Upper lobe of right lung (tissue), 1 donor: ENCODE data around the gene PAMR1. TPM values are rescaled to one million over a fixed set of nuclear protein-coding genes. Genes with fewer than 3 reads are reported as not detected.

Experiments used
- ATAC-seq: fragments of 200-7000 bp; cut with Tn5 transposase; one replicate; pipeline ENCODE4 v1.9.1; 2020; ENCODE audit warnings: mild to moderate bottlenecking, moderate library complexity
- DNase-seq: peaks from one replicate; pipeline ENCODE4 v3.0.0-alpha.2; 2020
- H3K27ac ChIP-seq: fragments of 200-600 bp; one replicate; pipeline ENCODE4 v1.8.0; 2022
- H3K27me3 ChIP-seq: fragments of 200-600 bp; one replicate; pipeline ENCODE4 v1.8.0; 2022; ENCODE audit warnings: mild to moderate bottlenecking
- H3K36me3 ChIP-seq: fragments of 200-600 bp; one replicate; pipeline ENCODE4 v1.8.0; 2022
- H3K4me1 ChIP-seq: fragments of 200-600 bp; one replicate; pipeline ENCODE4 v1.8.0; 2022
- H3K4me3 ChIP-seq: fragments of 200-600 bp; one replicate; pipeline ENCODE4 v1.8.0; 2022; ENCODE audit warnings: mild to moderate bottlenecking
- H3K9me3 ChIP-seq: fragments of 200-600 bp; one replicate; pipeline ENCODE4 v1.8.0; 2022
- intact Hi-C: fragments of 100-400 bp; cut with DNase I; formaldehyde crosslinking; loops from one replicate; pipeline ENCODE4 v1.11.0; 2022
- total RNA-seq: library from RNA; stranded (reverse); fragmentation: NEBNext Ultra II Directional; extraction: Animal tissue kit (Norgen Biotek cat#: 25700); gene quantifications from one replicate; pipeline ENCODE4 v1.2.1, GENCODE V29; 2021
- TF ChIP-seq, protein P1 (sequence below): fragments of 200-600 bp; IDR thresholded peaks from one replicate; pipeline ENCODE4 v1.8.0; 2022; ENCODE audit warnings: antibody characterized with exemption
- donor health status: DM: no; HTN: yes; CAD: no; lungs with severe emphysema.

PAMR1 gene
- total RNA-seq, 1 donor from 2014 or later = 12.4 TPM

- no peak for ATAC-seq
- TF ChIP-seq, protein P1, sequence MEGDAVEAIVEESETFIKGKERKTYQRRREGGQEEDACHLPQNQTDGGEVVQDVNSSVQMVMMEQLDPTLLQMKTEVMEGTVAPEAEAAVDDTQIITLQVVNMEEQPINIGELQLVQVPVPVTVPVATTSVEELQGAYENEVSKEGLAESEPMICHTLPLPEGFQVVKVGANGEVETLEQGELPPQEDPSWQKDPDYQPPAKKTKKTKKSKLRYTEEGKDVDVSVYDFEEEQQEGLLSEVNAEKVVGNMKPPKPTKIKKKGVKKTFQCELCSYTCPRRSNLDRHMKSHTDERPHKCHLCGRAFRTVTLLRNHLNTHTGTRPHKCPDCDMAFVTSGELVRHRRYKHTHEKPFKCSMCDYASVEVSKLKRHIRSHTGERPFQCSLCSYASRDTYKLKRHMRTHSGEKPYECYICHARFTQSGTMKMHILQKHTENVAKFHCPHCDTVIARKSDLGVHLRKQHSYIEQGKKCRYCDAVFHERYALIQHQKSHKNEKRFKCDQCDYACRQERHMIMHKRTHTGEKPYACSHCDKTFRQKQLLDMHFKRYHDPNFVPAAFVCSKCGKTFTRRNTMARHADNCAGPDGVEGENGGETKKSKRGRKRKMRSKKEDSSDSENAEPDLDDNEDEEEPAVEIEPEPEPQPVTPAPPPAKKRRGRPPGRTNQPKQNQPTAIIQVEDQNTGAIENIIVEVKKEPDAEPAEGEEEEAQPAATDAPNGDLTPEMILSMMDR = peak; percentile 34
Observed at GRCh38 chr11:35412285-35412684, 113.1 kb downstream of the PAMR1 start.

DNA sequence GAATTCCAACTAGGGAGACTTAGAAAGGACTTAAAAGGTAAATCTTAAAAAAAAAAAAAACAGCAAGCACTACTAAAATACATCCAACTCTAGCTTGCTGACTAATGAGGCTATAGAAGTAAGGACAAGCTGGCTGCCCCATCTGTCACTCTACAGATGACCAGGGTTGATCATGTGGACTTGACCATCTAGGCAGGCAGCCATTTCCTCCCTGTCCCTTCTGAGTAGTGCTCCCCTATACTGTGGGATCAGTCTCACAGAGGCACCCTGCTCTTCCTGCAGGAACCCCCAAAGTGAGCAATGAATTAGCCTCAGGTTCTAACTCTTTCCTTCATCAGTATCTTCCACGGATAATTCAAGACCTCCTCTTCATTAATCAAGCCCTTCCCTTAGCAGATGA lies 118.4 kb downstream of the PAMR1 start:
- Histone ChIP-seq H3K27ac (no peak overlapping the region), H3K4me1 (no peaks in the 10 kb centered on the region), H3K9me3 (no peaks in the 10 kb centered on the region), H3K27me3 (peaks cover 15% of the 10 kb centered on the region), H3K36me3 (no peaks in the 10 kb centered on the region), H3K4me3 (no peak overlapping the region)
- DNase-seq (no peak), ATAC-seq (no peak)
- intact Hi-C loops = no loop called here
- TF ChIP-seq, protein P1 = no peak

More at GRCh38 chr11:35412285-35412684, 113.1 kb downstream of the PAMR1 start:
- Histone ChIP-seq H3K4me1 (no peaks in the 10 kb centered on the region), H3K27ac (no peak overlapping the region), H3K36me3 (no peaks in the 10 kb centered on the region), H3K4me3 (no peak overlapping the region), H3K27me3 (peaks cover 12% of the 10 kb centered on the region), H3K9me3 (no peaks in the 10 kb centered on the region)
- intact Hi-C loops = no loop called here
- no peak for DNase-seq

DNA sequence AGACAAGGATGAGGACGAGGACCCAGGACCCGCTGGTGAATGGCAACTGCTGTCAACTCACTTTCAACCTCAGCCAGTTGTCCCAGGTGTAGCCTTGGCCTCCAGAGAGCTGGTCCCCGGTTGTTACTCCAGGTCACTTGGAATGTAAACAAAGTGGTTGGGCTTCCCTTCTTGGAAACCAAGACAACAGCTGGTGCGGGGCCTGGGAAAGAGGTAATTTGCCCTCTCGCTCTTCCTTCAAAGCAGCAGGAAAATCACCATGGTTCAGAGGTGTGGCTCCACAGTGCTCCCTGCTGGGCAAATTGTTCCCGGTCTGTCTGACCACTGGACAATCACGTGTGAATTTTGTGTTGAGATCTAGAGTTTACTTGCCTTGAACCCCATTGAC lies 121.0 kb downstream of the PAMR1 start:
- Histone ChIP-seq H3K4me1 (no peaks in the 10 kb centered on the region), H3K27me3 (peaks cover 15% of the 10 kb centered on the region), H3K9me3 (no peaks in the 10 kb centered on the region), H3K36me3 (no peaks in the 10 kb centered on the region), H3K4me3 (no peak overlapping the region), H3K27ac (peak overlapping the region; percentile 27)
- ATAC-seq (peak; percentile 91), DNase-seq (peak; percentile 75)
- intact Hi-C loops = no loop called here
- TF ChIP-seq, protein P1 = peak; percentile 49

DNA sequence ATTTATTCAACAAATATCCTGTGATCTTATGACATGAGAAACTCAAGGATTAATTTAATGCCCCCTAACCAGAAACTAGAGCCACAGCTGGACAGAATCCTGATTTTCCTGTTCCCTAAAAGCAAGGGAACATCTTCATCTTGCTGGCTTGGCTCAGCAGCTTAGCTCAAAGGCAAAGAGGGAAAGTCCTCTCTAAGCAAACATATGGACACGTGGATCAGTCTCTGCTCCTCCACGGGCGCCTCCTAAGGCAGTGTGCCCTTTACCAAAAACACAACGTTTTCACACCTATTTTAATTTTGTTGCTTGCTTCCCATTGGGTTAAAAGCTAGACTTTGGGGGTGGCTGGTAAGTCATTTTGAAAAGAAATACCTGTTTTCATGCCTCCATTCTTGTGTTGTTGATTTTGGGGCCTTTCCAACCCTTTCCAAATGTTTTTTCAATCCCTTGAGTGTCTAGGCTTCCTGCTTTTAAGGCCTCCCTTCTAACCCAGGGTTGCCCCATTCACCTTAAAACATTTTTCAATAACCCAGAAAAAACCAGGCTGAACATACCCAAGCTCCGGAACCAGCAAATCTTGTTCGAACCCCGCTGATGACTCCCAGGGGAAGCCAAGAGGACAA lies 121.5 kb downstream of the PAMR1 start:
- ATAC-seq (peak; percentile 45), DNase-seq (no peak)
- no peaks in the 10 kb centered on the region for H3K9me3 ChIP-seq
- no peaks in the 10 kb centered on the region for H3K36me3 ChIP-seq
- intact Hi-C loops = no loop called here
- TF ChIP-seq, protein P1 = no peak
- peak overlapping the region; percentile 27 for H3K27ac ChIP-seq
- no peak overlapping the region for H3K4me3 ChIP-seq
- H3K27me3 ChIP-seq = peaks cover 15% of the 10 kb centered on the region
- no peaks in the 10 kb centered on the region for H3K4me1 ChIP-seq

GRCh38 chr11:35402751-35403660 lies 122.4 kb downstream of the PAMR1 start:
- no peak overlapping the region for H3K27ac ChIP-seq
- no peaks in the 10 kb centered on the region for H3K36me3 ChIP-seq
- H3K4me3 ChIP-seq = no peak overlapping the region
- ATAC-seq (no peak), DNase-seq (no peak)
- TF ChIP-seq, protein P1 = no peak
- H3K27me3 ChIP-seq = peaks cover 10% of the 10 kb centered on the region
- intact Hi-C loops = no loop called here
- H3K4me1 ChIP-seq = no peaks in the 10 kb centered on the region
- H3K9me3 ChIP-seq = no peaks in the 10 kb centered on the region
